ENCODE results near the gene PAXX. TPM values are rescaled to one million over a fixed set of nuclear protein-coding genes. Genes with fewer than 3 reads are reported as not detected.
"Not testable (repeated sequence)": the region's sequence is repeated elsewhere in the genome, so short reads cannot be mapped to it uniquely, and the experiment has no call there.

PAXX gene
- total RNA-seq, 1 experiment from 2014 or later = 67.3 TPM

DNA sequence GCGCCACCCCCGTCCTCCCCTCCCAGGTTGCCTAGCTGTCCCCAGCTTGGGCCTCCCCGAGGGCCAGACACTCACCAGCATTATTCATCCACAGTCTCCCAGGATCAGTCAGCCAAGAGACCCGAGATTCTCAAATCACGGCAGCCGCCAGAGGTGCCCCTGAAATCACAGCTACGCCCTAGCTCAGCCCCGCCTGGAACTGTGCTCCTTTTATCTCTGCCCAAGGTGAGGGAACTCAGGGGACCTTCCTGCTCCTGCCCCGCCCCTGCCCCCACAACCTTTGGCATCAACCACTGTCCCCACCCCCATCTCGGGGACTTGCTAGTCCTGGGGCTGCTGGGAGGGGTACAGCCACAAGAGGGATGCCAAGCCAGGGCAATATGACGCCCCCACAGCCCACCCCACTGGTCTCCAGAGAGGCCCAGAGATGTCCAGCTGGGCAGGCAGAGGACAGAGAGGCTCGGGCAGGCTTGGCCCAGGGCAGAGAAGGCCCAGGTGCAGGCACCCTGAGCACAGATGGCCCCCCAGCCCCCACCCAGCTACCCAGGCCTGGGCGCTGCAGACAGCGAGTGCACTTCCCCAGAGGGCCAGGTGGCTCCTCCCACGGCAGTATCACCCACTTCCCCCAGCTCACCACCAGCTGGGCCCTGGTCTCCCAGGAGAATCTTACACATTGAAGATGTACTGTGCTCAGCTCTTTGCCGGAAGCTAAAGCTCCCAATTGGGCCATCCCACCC lies 39.9 kb downstream of the PAXX start, which contains the start of gene FUT7:
Gene FUT7 (minus strand): TSS at position 185 of the 737 bp plus-strand sequence. CDS start 97 bp downstream, at position 88.
- no peak for DNase-seq (ENCODE audit: low read depth)

DNA sequence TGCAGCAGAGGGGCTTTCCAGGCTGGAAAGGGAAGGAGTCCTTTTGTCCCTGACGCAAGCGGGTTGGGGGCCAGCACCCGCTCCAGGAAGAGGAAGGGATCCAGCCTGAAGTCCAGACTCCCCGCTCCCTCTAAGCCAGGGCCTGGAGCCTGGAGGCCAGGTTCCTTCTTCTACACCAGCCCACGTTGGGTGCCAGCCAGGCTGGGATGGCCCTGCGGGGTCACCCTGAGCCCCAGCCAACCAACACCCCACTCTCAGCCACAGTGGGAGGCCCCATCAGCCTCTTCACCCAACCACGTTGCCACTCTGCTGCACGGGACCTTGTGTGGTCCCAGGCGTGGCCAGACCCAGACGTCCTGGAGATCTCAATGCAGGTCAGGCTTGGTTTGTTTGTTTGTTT lies 40.6 kb downstream of the PAXX start:
- no peak for DNase-seq (ENCODE audit: low read depth)

DNA sequence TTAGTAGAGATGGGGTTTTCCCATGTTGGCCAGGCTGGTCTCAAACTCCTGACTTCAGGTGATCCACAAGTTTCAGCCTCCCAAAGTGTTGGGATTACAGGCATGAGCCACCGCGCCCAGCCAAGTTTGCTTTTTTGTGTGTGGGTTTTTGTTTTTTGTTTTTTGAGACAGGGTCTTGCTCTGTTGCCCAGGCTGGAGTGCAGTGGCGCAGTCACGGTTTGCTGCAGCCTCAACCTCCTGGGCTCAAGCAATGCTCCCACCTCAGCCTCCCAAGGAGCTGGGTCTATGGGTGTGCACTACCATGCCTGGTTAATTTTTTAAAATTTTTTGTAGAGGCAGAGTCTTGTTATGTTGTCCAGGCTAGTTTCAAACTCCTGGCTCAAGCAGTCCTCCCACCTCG lies 41.3 kb downstream of the PAXX start:
- DNase-seq (ENCODE audit: low read depth) = not testable (repeated sequence)

DNA sequence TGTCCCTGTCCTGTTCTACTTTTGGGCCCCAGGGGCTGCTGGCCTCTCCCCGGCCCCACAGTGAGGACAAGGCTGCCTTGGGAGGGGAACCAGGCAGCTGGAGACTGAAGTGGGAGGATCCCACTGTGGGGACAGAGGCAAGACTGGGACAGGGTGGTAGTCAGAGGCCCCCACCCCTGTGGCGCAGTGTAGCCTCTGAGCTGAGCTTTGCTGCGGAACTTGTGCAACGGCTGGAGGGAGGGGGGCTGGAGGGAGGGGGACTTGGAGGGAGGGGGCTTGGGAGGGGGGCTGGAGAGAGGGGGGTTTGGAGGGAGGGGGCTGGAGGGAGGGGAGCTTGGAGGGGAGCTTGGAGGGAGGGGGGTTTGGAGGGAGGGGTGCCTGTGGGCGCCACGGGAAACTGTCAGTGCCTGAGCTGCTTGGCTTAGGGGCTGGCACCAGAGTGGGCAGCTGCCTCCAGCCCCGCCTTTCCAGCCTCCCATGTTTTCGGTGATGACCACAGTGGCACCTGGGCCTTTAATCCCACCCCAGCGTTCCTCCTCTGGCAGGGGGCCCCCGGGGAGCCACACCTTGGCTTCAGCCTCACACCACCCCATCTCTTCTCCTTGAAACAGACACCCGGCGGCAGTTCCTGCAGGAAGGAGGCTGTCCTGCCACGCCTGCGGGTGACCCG lies 42.0 kb downstream of the PAXX start:
- no peak for DNase-seq (ENCODE audit: low read depth)

DNA sequence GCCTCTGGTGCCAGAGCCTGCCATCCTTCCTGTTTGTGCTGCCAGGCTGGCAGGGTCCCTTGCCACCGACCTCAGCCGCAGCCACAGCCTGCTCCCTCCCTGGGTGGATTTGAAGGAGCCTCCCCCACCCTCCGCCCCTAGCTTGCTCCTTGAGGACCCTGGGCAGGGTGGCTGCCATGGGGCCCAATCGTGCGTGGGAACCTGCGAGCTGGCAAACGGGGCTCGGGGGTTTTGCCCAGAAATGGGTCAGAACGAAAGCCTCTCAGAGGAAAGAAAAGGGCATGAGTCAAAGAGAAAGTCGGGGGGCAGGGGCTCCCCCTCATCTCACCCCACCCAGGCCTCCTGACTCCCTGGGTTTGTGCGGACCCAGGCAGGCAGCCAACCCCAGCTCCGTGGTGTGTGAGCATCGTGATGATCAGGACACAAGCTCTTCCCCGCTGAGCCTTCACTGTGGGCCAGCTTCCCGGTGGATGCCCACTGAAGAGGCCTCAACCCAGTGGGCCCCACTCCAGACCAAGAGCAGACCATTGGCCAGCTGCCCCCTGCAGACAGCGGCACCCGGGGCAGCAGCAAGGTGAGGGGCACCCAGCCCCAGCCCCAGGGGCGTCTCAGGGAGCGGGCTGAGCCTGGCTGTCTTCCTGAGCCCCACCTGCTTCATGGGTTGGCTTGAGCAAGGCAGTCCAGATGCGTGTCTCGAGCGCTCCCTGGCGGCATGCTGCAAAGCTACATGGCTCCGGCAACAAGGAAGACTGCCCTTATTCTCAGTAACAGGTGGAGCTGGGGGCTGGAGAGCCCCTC lies 42.7 kb downstream of the PAXX start:
- peak; percentile 59 for DNase-seq (ENCODE audit: low read depth)

DNA sequence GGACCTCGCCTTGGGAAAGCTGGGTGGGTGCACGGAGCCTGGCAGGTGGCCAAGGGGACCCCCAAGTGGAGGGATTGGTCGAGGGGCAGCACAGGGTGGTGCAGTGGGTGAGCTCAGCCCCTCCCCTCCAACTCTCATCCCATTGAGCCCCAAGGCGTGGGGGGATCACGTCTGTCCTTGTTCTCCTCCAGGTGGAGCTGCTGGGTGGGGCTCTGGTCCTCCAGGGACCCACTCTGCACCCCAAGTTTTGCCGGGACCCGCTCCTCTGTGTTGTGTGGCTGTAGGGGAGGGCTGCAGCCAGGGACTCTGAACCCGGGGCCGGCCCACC lies 43.2 kb downstream of the PAXX start:
- no peak for DNase-seq (ENCODE audit: low read depth)

DNA sequence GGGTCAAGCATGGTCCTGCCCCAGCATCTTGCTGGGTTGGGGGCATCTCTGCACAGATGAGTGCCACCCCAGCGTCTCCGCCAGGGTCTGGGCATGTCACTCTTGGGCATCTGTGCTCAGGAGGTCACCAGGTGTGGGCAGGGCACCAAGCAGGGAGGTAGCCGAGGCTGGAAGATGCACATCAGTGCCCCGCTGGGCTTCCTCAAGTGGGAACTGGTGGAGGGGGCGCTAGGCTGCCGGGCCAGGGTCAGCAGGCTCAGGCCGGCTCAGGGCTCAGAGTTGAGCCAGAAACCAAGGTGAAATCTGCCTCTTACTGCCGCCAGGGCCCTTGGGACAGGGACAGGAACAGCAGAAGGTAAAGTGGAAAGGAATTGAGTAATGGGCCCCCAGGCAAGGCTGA lies 43.7 kb downstream of the PAXX start:
- no peak for DNase-seq (ENCODE audit: low read depth)

DNA sequence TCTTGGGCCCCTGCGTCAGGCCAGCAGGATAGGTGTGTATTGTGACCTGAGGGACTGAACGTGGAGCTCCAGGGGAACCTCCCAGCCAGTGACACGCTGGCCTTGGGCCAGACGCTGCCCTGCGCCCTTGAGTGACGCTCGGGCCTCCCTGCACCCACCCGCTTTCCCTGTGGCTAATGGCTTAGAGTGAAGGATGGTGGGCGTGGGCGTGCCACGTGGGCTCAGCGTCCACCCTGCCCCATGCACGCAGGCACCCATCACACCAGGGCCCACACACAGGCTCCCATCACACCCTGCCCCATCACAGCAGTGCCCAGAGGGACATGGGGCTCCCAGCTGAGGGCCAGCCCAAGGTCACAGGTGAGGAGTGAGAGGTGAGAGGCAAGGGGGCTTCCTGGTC lies 44.8 kb downstream of the PAXX start:
- no peak for DNase-seq (ENCODE audit: low read depth)

DNA sequence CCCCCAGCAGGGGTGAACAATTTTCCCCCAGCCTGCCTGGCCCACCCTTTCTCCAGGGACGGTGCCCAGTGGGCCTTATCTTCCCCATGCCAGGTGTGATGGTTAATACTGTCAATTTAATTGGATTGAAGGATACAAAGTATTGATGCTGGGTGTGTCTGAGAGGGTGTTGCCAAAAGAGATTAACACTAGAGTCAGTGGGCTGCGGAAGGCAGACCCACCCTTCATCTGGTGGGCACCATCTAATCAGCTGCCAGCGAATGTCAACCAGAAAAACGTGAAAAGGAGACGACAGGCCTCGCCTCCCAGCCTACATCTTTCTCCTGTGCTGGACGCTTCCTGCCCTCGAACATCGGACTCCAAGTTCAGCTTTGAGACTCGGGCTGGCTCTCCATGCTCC lies 45.3 kb downstream of the PAXX start:
- DNase-seq (ENCODE audit: low read depth) = no peak

DNA sequence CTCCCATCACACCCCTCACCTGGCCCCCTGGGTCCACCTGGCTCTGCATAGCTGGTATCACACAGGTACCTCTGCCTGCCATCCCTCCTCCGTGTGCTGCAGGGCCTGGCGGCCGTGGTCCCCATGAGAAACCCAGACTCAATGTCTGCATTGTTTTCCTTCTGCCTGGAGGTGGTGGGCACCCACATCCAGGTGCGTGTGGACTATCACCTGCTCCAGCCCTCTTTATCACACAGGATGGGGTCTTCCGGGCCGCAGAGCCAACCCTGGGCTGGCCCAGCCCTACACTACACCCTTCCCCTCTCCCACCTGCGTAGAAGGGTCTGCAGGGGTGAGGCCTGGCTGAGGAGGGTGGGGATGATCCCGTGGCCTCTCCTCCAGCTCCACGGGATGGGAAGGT lies 46.7 kb downstream of the PAXX start:
- DNase-seq (ENCODE audit: low read depth) = no peak

DNA sequence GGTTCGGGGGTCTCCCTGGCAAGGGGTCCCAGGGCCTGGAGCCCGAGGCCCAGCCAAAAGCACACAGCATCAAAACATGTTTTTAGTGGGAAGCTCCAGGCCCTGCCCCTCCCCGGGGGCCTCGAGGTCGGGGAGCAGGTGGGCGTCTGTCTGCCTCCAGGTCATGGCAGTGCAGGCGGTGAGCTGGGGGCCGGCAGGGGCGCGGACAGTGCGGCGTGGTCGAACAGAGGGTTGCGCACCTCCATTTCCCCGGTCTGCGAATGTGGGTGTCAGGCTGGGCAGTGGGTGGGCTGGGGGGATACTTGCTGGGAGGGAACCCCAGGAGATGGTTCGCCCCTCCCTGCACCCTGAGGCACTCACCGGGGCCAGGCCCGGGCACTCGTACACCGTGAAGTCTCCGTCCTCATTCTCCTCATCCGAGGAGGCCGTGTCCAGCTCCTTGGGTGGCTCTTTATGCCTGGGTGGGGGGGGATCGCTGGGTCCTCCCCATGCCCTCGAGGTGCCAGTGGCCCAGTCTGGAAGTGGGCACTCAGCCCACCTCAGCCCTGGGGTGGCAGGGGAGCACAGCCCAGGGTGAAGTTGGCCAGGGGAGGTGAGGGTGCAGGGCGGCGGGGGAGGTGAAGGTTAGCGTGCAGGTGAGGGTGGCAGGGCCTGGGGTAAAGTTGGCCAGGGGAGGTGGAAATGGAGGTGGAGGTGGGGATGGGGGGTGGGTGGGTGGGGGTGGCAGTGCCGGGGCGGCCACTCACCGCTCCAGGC lies 47.6 kb downstream of the PAXX start:
- no peak for DNase-seq (ENCODE audit: low read depth)

DNA sequence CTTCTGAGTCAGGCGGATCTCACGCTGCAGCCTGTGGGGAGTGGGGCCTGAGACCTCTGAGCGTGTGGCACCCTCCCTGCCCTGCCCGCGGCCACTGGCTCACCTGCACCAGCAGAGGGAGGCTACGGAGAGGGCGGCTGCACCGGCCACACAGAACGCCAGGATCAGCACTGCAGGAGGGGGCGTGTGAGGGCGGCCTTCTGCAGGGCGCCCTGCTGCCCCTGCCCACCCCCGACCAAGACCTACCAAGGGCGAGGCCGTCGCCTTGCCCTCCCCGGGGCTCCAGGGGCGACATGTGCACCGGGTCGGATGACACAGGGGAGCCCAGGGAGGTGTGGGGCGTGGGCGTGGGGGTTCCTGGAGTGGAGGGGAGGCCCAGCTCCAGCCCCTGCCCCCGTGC lies 48.3 kb downstream of the PAXX start:
- no peak for DNase-seq (ENCODE audit: low read depth)

DNA sequence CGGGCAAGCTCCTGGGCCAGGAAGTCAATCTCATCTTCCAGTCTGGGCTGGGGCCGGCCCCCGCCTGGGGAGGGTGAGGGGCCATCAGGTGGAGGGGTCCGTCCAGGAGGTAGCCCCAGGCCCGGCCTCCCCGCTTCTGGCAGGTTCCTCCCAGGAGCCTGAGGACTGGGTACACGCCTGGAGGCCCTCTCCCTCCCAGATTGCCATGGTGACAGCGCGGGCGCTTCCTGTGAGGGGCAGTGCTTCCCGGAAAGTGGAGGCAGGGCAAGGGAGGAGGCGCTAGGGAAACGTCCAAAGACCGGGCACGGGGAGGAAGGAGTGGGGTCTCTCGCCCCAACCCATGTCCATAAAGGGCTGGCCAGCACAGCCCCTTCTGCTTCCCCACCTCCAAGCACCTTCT lies 48.9 kb downstream of the PAXX start:
- no peak for DNase-seq (ENCODE audit: low read depth)

DNA sequence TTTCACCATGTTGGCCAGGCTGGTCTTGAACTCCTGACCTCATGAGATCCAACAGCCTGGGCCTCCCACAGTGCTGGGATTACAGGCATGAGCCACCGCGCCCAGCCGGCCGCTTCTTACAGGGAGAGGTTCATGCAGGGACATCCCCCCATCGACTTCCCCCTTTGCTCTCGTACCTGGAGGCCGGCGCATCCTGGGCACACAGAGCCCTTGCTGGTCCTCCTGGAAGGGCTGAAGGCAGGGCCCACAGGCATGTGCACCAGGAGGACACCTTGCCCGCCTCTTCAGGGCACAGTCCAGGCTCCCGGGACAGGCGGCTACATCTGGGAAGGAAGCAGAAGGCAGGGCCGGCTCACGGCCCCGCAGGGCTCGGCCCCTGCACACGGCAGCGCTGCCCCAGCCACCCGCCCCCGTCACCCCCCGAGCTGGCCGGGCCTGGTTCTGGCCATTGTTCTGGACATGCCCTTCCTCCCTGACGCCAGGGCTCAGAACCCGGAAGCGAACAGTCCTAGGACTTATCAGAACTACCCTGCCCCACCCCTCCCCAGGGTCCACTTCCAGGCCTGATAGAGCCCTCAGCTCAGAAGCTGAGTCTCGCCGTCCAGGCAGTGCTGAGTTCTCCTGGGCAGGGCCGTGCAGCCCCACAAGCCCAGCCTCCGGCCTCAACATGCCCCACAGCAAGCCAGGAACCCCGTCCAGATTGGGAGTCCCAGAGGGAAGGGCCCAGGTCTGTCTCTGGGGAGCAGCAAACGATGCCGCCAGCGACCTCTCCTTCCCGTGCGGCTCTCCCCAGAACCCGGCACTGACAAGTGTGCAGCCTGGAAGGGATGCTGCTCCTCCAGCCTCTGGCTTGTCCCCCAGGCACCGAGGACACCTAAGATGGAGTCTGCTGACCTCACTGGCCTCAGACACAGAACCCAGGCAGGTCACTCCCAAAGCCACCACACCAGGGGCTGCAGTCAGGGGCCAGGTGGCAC lies 50.8 kb downstream of the PAXX start:
- no peak for DNase-seq (ENCODE audit: low read depth)

Other genes starting within 250 kb of the PAXX start
- not detected in 2 replicates for gene LCN10, start 249.5 kb upstream of the PAXX start, total RNA-seq (2014; rRNA removed)
- gene LCN6, start 243.9 kb upstream of the PAXX start, total RNA-seq (2014; rRNA removed) = not detected in 2 replicates
- gene LCN8, start 234.2 kb upstream of the PAXX start, total RNA-seq (2014; rRNA removed) = not detected in 2 replicates
- not detected in 2 replicates for gene LCN15, start 227.9 kb upstream of the PAXX start, total RNA-seq (2014; rRNA removed)
- 61.2 and 76.3 TPM in 2 replicates for gene TMEM141, start 201.1 kb upstream of the PAXX start, total RNA-seq (2014; rRNA removed)
- 1.4 TPM in 1 of 2 replicates, not detected in the other for gene CCDC183, start 196.1 kb upstream of the PAXX start, total RNA-seq (2014; rRNA removed)
- 83.4 and 91.3 TPM in 2 replicates for gene RABL6, start 184.5 kb upstream of the PAXX start, total RNA-seq (2014; rRNA removed)
- 3.1 and 3.6 TPM in 2 replicates for gene AJM1, start 149.9 kb upstream of the PAXX start, total RNA-seq (2014; rRNA removed)
- gene PHPT1, start 143.0 kb upstream of the PAXX start, total RNA-seq (2014; rRNA removed) = 109 and 122 TPM in 2 replicates
- gene MAMDC4, start 140.1 kb upstream of the PAXX start, total RNA-seq (2014; rRNA removed) = 3.8 and 7.2 TPM in 2 replicates
- gene EDF1, start 126.1 kb upstream of the PAXX start, total RNA-seq (2014; rRNA removed) = 335 and 349 TPM in 2 replicates
- 11.7 and 12.6 TPM in 2 replicates for gene TRAF2, start 105.9 kb upstream of the PAXX start, total RNA-seq (2014; rRNA removed)
- 205 and 264 TPM in 2 replicates for gene FBXW5, start 47.7 kb upstream of the PAXX start, total RNA-seq (2014; rRNA removed)
- not detected in 2 replicates for gene C8G, start 47.2 kb upstream of the PAXX start, total RNA-seq (2014; rRNA removed)
- gene LCN12, start 40.1 kb upstream of the PAXX start, total RNA-seq (2014; rRNA removed) = not detected in 2 replicates
- 2.0 TPM in 1 of 2 replicates, not detected in the other for gene PTGDS, start 14.9 kb upstream of the PAXX start, total RNA-seq (2014; rRNA removed)
- 0.11 TPM in 1 of 2 replicates, not detected in the other for gene LCNL1, start 9.4 kb upstream of the PAXX start, total RNA-seq (2014; rRNA removed)
- gene CLIC3, start 4.1 kb downstream of the PAXX start, total RNA-seq (2014; rRNA removed) = 0.52 TPM in 1 of 2 replicates, not detected in the other
- gene ABCA2, start 35.8 kb downstream of the PAXX start, total RNA-seq (2014; rRNA removed) = 13.2 and 15.5 TPM in 2 replicates
- not detected in 2 replicates for gene FUT7, start 39.7 kb downstream of the PAXX start, total RNA-seq (2014; rRNA removed)
- gene NPDC1, start 53.8 kb downstream of the PAXX start, total RNA-seq (2014; rRNA removed) = 5.3 and 5.5 TPM in 2 replicates
- gene ENTPD2, start 61.6 kb downstream of the PAXX start, total RNA-seq (2014; rRNA removed) = not detected in 2 replicates
- gene SAPCD2, start 78.1 kb downstream of the PAXX start, total RNA-seq (2014; rRNA removed) = 16.1 and 17.7 TPM in 2 replicates
- gene UAP1L1, start 85.1 kb downstream of the PAXX start, total RNA-seq (2014; rRNA removed) = 13.6 and 17.6 TPM in 2 replicates
- gene MAN1B1, start 94.6 kb downstream of the PAXX start, total RNA-seq (2014; rRNA removed) = 78.4 and 92.8 TPM in 2 replicates
- gene DPP7, start 122.3 kb downstream of the PAXX start, total RNA-seq (2014; rRNA removed) = 81.8 and 91.5 TPM in 2 replicates
- gene GRIN1, start 146.7 kb downstream of the PAXX start, total RNA-seq (2014; rRNA removed) = 0.29 TPM in 1 of 2 replicates, not detected in the other
- not detected in 2 replicates for gene LRRC26, start 177.6 kb downstream of the PAXX start, total RNA-seq (2014; rRNA removed)
- gene TMEM210, start 179.6 kb downstream of the PAXX start, total RNA-seq (2014; rRNA removed) = 0.45 TPM in 1 of 2 replicates, not detected in the other
- 21.9 and 24.4 TPM in 2 replicates for gene ANAPC2, start 196.1 kb downstream of the PAXX start, total RNA-seq (2014; rRNA removed)
- 108 and 115 TPM in 2 replicates for gene SSNA1, start 196.3 kb downstream of the PAXX start, total RNA-seq (2014; rRNA removed)
- 6.3 and 10.7 TPM in 2 replicates for gene TPRN, start 208.3 kb downstream of the PAXX start, total RNA-seq (2014; rRNA removed)
- 45.7 and 50.1 TPM in 2 replicates for gene TMEM203, start 213.2 kb downstream of the PAXX start, total RNA-seq (2014; rRNA removed)
- 15.4 and 16.9 TPM in 2 replicates for gene NDOR1, start 213.3 kb downstream of the PAXX start, total RNA-seq (2014; rRNA removed)
- gene RNF208, start 229.8 kb downstream of the PAXX start, total RNA-seq (2014; rRNA removed) = 0.26 TPM in 1 of 2 replicates, not detected in the other
- 4.1 and 4.4 TPM in 2 replicates for gene CYSRT1, start 232.8 kb downstream of the PAXX start, total RNA-seq (2014; rRNA removed)
- 0.06 and 0.23 TPM in 2 replicates for gene RNF224, start 235.1 kb downstream of the PAXX start, total RNA-seq (2014; rRNA removed)
- gene SLC34A3, start 238.5 kb downstream of the PAXX start, total RNA-seq (2014; rRNA removed) = 0.06 TPM in 1 of 2 replicates, not detected in the other
- gene TUBB4B, start 248.9 kb downstream of the PAXX start, total RNA-seq (2014; rRNA removed) = 517 and 586 TPM in 2 replicates